NK-92 treated with Interleukin-12 subunit alpha and Interleukin-12 subunit beta, amount 100 ng/mL, for 24 hours (cell line): ENCODE data around the gene UCN2.
"Not testable (repeated sequence)": the region's sequence is repeated elsewhere in the genome, so short reads cannot be mapped to it uniquely, and the experiment has no call there.

ENCODE experiments used
- DNase-seq: peaks from one replicate; lab custom pipeline; 2025; lab: John Stamatoyannopoulos, UW

UCN2 gene

DNA sequence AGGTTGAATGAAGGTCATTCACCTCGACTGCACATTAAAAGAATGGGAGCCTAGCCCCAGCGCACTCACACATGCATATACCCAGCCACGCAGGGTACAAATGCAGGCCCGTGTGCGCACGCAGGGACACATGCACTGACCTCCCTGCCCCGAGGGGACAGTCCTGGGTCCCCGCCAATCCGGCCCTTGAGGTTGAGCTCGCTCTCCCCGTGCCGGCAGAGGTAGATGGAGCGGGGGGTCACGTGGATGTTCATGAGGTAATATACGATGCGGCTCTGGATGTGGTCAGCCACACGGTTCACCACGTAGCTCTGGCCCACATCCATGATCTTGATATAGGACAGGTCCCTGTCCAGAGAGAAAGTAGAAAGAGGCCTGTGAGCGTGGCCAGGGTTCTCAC lies 27.5 kb downstream of the UCN2 start:
- no peak for DNase-seq

DNA sequence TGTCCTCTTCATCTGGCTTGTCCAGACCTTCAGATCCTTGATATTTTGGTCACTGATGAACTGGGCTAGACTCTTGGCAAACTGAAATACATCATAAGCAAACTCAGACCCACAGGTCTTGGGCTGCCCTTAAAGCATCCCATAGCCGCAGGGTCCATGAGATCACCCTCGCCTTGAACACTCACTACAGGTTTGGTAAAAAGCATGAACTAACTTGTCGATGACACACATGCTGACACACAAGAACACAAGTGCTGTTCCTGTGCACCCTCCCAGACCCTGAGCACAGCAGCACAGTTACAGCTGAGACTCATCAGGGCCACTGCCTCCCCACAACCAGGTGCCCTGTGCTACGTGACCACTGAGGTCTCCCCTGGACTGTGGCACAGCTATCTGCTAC lies 28.0 kb downstream of the UCN2 start:
- no peak for DNase-seq

DNA sequence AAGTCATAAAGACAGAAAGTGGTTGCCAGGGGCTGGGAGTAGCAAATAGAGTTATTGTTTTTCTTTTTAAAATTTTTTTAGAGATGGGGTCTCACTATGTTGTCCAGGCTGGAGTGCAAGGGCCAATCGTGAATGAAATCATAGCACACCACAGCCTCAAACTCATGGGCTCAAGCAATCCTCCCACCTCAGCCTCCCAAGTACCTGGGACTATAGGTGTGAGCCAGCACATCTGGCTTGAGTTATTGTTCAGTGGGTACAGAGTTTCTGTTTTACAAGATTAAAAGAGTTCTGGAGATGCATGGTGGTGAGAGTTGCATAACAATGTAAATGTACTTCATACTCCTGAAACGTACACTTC lies 30.6 kb downstream of the UCN2 start:
- DNase-seq: no peak

DNA sequence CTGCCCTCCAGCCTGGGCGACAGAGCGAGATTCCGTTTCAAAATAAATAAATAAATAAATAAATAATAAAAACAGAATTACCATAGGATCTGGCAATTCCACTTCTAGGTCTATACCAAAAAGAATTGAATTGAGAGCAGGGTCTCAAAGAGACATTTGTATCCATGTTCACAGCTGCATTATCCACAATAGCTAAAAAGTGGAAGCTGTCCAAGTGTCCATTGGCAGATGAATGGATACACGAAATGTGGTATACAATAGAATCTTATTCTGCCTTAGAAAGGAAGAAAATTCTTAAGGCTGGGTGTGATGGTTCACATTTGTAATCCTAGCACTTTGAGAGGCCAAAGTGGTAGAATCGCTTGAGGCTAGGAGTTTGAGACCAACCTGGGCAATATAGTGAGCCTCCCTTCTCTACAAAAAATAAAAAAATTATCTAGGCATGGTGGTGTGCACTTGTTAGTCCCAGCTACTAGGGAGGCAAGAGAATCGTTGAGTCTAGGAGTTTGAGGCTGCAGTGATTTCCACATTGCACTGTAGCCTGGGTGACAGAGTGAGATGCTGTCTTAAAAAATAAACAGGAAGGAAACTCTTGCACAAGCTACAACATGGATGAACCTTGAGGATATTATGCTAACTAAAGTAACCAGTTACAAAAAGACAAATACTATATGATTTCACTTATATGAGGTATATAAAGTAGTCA lies 31.2 kb downstream of the UCN2 start:
- no peak for DNase-seq

DNA sequence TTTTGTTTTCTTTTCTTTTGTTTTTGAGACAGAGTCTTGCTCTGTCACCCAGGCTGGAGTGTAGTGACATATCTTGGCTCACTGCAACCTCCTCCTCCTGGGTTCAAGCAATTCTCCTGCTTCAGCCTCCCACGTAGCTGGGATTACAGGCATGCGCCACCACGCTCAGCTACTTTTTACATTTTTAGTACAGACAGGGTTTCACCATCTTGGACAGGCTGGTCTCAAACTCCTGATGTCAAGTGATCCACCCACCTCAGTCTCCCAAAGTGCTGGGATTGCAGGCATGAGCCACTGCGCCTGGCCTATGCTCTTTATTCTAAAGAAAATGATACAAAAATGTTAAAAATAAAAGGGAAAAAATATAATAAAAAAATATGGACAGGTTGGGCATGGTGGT lies 32.9 kb downstream of the UCN2 start:
- DNase-seq: not testable (repeated sequence)

DNA sequence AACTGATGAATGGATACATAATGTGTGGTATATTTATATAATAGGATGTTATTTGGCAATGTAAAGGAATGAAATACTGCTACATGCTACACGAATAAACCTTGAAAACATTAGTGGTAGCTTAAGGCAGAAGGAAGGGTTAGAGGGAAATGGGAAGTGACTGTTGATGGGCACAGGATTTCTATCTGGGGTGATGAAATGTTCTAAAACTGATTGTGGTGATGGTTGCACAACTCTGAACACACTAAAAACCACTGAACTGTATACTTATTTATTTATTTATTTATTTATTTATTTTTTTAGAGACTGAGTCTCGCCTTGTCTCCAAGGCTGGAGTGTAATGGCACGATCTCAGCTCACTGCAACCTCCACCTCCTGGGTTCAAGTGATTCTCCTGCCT lies 34.8 kb downstream of the UCN2 start:
- DNase-seq: no peak

DNA sequence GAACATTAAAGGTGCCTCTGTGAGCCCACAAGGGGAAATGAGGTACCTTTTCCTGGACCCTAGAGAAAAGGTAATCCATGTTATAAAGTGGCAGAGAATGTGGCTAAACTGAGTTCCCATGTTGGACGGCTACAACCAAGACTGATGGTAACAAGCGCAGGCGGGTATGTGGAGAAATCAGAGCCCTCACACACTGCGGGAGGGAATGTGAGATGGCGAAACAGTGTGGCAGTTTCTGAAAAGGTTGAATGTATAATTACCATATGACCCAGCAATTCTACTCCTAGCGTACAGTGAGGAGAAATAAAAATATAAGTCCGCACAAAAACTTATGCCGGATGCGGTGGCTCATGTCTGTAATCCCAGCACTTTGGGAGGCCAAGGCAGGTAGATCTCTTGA lies 35.5 kb downstream of the UCN2 start:
- DNase-seq: no peak

DNA sequence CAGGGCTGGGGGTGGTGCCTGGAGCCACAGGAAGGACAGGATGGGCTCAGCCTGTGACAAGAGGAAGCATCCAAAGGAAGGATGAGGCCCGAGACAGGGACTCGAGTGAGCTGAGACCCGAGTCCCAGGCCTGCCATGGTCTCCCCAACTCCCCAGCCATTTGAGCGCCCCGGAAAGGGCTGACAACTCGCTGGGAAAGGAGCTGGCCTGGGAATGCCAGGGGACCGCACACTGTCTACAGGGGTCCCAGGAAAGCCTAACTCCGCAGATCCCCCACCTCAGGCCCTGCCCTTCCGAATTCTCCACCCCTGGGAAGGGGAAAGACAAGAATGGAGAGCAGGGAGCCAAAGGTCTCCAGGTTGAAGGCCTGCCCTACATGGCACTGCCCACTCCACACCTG lies 38.6 kb downstream of the UCN2 start:
- no peak for DNase-seq

DNA sequence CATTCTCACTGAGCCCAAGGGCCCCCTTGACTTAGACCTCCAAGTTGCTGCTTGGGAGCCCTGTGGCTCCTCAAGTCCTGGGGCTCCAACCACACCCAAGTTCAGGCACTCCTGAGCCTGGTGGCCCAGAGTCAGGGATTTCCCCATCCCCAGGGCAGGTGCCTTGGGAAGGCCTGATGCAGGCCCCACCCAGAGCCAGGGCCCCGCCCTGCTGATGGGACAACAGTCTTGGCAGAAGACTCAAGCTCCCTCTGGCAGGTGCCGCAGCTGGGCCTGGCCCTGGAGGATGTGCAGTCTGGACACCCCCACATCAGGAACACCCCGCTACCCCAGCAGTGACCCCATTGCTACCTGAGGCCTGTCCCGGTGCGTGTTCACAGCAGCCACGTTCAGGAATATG lies 41.9 kb downstream of the UCN2 start:
- DNase-seq: no peak

DNA sequence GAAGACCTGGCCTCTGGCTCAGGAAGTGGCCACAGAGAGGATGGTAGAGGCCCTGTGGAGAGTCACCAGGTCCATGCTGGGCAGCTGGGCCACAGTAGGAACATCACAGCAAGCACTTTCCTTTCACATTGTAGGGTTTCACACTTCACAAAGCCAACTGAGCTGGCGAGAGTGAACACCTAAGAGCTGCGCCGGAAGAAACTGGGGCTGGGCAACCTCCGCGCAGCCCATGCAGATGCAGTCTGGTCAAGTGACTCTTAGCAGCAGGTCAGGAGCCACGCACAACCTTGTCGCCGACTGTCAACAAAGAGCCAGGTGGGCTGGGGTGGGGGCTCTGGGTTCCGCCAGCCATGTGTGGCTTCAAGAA lies 44.3 kb downstream of the UCN2 start:
- no peak for DNase-seq

DNA sequence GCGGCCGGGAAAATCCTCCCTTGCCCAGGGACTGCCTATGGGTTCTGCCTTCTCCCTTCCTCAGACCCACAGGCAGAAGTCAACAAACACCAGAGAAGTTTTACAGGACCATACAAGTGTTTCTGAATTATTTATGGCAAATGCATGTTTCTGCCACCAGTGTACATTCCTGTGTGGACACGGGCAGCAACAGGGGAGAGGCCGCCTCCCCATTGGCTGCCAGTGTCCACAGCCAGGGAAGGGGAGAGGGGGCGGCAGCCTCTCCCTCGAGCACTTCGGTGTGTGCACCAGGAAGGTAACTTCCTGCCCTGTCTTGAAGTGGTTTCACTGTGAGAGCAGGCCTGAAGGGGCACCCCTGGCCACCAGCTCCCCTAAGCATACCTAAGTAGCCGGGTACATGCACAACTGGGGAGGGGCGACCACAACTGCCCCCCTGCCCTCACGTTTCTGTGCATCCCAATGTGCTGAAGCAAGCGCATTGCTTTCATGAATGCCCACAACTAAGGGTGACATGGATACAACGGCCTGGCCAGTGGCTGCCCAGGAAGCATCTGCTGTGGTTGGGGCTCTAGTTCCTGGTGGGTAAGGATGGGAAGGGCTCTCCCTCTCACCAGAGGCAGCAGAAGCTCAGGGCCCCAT lies 44.8 kb downstream of the UCN2 start:
- no peak for DNase-seq

DNA sequence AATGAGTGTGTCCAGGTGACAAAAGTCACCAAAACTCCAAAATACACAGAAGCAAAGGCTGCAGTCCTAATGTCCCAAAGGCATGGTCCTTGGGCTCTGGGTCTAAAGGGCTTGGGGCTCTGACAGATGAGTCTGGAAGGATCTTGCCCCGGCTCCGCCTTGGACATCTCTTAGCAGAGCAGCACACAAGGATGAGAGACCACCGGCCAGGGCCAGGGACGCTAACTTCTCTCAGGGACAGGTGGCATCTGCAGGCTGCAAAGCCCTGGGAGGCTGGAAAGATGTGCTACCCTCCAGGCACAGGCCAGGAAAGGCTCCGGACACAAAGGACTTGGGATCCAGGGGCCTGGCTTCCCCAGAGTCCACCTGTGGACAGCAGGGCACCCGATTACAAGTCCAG lies 45.5 kb downstream of the UCN2 start:
- DNase-seq: no peak

DNA sequence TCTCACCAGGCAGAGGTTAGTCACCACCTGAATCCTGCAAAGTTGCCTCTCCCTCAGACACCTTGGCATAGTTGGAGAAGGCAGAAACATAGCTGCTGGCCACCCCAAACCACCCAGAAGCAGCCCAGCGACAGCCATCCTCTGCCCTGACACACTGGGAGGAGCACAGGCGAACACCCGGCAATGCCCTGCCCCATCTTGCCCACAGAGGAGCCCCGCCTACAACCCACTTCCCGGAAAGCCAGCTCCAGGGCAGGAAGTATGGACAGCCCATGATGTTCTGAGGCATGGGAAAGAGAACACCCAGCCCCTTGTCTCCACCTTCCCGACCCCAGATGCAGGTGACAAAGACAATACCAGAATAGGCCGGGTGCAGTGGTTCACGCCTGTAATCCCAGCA lies 47.0 kb downstream of the UCN2 start:
- no peak for DNase-seq

DNA sequence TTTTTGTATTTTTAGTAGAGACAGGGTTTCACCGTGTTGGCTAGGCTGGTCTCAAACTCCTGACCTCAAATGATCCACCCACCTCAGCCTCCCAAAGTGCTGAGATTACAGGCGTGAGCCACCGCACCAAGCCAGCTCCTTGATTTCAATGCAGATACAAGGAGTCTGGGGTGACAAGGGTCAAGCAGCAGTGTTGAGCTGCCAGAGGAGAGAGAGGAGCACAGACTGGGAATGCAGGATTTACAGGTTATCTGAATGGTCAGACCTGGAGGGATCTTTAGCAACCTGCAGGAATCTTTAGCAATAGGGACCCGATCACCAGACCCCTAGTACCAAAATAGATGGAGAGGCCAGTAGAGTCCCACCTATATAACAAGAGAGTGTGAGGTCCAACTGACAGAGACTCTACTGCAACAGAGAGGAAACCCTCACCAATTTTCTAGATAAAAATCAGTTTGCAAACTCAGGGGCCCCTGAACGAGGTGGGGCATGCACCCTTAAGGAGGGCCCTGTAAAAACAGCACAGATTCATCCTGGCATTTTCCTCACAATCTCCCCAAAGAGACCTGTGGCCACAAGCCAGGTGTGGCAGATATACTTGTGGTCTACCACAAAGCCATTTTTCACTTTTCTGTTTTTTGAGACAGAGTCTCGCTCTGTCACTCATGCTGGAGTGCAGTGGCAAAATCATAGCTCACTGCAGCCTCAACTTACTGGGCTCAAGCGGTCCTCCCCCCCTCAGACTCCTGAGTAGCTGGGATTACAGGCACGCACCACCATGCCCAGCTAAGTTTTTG lies 49.0 kb downstream of the UCN2 start:
- no peak for DNase-seq
